Kidney (tissue), 14 donors: ENCODE results near the gene CENPX. TPM values are rescaled to one million over a fixed set of nuclear protein-coding genes. Genes with fewer than 3 reads are reported as not detected.

ENCODE experiments used
- DNase-seq, 5 donors: peaks; one replicate each; pipeline ENCODE4 v3.0.0-alpha.2; 2013 to 2020
- FAIRE-seq: peaks from 2 replicates; lab custom pipeline; 2012; peaks lifted over from hg19 to GRCh38; lab: Jason Lieb, UNC
- H3K27ac ChIP-seq, 2 donors: one replicate each; pipeline ENCODE4 v1.7.0; 2013; ENCODE audit warnings: low read depth in 2 of 2, low read length in 2 of 2, inconsistent platforms in 1 of 2
- H3K27me3 ChIP-seq: one replicate; pipeline ENCODE4 v1.7.1; 2013; ENCODE audit warnings: low read length, inconsistent platforms; ENCODE audit not compliant: control insufficient read depth, insufficient read depth
- H3K36me3 ChIP-seq, 3 donors: one replicate each; pipeline versions ENCODE4 v1.7.0 to v1.7.1; 2013; ENCODE audit warnings: low read length in 3 of 3, control low read depth in 1 of 3, inconsistent platforms in 1 of 3; ENCODE audit not compliant: insufficient read depth in 3 of 3, control insufficient read depth in 2 of 3
- H3K4me1 ChIP-seq, 3 donors: one replicate each; pipeline versions ENCODE4 v1.7.0 to v1.7.1; 2013; ENCODE audit warnings: low read length in 3 of 3, inconsistent platforms in 1 of 3, low read depth in 1 of 3; ENCODE audit not compliant: control insufficient read depth in 2 of 3, insufficient read depth in 2 of 3
- H3K4me3 ChIP-seq, 3 donors: one replicate each; pipeline versions ENCODE4 v1.7.0 to v1.8.1; 2013; ENCODE audit warnings: low read length in 3 of 3, control low read depth in 1 of 3, inconsistent platforms in 1 of 3
- H3K9ac ChIP-seq, 3 donors: one replicate each; pipeline versions ENCODE4 v1.7.0 to v1.7.1; 2013; ENCODE audit warnings: low read length in 3 of 3, control low read depth in 1 of 3, inconsistent platforms in 1 of 3
- H3K9me3 ChIP-seq, 3 donors: one replicate each; pipeline versions ENCODE4 v1.7.0 to v1.7.1; 2013; ENCODE audit warnings: low read length in 3 of 3, control low read depth in 1 of 3, inconsistent platforms in 1 of 3; ENCODE audit not compliant: control insufficient read depth in 2 of 3, insufficient read depth in 1 of 3
- intact Hi-C: fragments of 100-400 bp; cut with DNase I; formaldehyde crosslinking; loops from one replicate; pipeline ENCODE4 v1.11.1; 2022
- polyA plus RNA-seq: library from polyadenylated mRNA; stranded (reverse); fragments of 350-450 nt; fragmentation: Illumina TruSeq; extraction: RNeasy Lipid Tissue Mini Kit (QIAGEN cat#74804); gene quantifications from one replicate; pipeline ENCODE4 v1.2.3, GENCODE V29; 2014; ENCODE audit warnings: low read depth, low replicate concordance; ENCODE audit not compliant: insufficient read depth
- total RNA-seq: library from RNA; stranded (reverse); fragmentation: NEBNext Ultra II Directional; extraction: Animal tissue kit (Norgen Biotek cat#: 25700); gene quantifications from one replicate; pipeline ENCODE4 v1.2.1, GENCODE V29; 2021
- TF ChIP-seq, protein P1 (sequence below): IDR thresholded peaks from 3 replicates; pipeline ENCODE4 v1.5.1; 2012; ENCODE audit warnings: mild to moderate bottlenecking, moderate library complexity, borderline replicate concordance; ENCODE audit not compliant: insufficient read depth; ENCODE audit errors: extremely low read depth
- donor health status: control.
- donor health status: control.
- donor health status: control.
- donor health status: control.
- donor health status: control.
- donor health status: DM: yes; HTN: yes; CAD: no.
- donor health status: Normal renal cell carcinoma (clear cell type).

CENPX gene
- total and polyA plus RNA-seq, 2 donors from 2014 or later: 36.9 to 93.2 TPM

DNA sequence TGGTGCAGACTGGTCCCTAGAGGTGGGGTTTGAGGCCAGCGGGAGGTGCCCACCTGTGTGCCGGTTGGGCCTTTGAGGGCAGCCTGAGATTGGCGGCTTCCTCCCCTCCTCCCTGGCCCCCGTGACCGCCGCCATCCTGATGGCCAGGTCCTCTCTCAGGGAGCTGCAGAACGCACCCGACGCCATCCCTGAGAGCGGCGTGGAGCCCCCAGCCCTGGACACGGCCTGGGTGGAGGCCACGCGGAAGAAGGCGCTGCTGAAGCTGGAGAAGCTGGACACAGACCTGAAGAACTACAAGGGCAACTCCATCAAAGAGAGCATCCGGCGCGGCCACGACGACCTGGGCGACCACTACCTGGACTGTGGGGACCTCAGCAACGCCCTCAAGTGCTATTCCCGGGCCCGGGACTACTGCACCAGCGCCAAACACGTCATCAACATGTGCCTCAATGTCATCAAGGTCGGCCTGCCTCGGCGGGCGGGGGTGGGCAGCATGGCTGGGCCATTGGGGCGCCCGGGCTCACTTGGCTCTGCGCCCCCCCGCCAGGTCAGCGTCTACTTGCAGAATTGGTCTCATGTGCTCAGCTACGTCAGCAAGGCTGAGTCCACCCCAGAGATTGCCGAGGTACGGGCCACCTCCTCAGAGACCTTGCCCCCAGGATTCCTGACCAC is 31.8 kb upstream of the CENPX start:
- TF ChIP-seq, protein P1, sequence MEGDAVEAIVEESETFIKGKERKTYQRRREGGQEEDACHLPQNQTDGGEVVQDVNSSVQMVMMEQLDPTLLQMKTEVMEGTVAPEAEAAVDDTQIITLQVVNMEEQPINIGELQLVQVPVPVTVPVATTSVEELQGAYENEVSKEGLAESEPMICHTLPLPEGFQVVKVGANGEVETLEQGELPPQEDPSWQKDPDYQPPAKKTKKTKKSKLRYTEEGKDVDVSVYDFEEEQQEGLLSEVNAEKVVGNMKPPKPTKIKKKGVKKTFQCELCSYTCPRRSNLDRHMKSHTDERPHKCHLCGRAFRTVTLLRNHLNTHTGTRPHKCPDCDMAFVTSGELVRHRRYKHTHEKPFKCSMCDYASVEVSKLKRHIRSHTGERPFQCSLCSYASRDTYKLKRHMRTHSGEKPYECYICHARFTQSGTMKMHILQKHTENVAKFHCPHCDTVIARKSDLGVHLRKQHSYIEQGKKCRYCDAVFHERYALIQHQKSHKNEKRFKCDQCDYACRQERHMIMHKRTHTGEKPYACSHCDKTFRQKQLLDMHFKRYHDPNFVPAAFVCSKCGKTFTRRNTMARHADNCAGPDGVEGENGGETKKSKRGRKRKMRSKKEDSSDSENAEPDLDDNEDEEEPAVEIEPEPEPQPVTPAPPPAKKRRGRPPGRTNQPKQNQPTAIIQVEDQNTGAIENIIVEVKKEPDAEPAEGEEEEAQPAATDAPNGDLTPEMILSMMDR: no peak
- H3K4me1 ChIP-seq: peaks cover 0 to 32% (median 12%) of the 10 kb centered on the region in 3 donors
- FAIRE-seq (no peak), DNase-seq (peak in 1 of 5 donors; percentile 73)
- H3K36me3 ChIP-seq: peaks cover 0 to 13% (median 2%) of the 10 kb centered on the region in 3 donors
- no peak overlapping the region for H3K9ac ChIP-seq
- H3K9me3 ChIP-seq: no peaks in the 10 kb centered on the region
- H3K27ac ChIP-seq: no peak overlapping the region
- intact Hi-C loops: no loop called here
- H3K27me3 ChIP-seq: no peaks in the 10 kb centered on the region
- H3K4me3 ChIP-seq: no peak overlapping the region

DNA sequence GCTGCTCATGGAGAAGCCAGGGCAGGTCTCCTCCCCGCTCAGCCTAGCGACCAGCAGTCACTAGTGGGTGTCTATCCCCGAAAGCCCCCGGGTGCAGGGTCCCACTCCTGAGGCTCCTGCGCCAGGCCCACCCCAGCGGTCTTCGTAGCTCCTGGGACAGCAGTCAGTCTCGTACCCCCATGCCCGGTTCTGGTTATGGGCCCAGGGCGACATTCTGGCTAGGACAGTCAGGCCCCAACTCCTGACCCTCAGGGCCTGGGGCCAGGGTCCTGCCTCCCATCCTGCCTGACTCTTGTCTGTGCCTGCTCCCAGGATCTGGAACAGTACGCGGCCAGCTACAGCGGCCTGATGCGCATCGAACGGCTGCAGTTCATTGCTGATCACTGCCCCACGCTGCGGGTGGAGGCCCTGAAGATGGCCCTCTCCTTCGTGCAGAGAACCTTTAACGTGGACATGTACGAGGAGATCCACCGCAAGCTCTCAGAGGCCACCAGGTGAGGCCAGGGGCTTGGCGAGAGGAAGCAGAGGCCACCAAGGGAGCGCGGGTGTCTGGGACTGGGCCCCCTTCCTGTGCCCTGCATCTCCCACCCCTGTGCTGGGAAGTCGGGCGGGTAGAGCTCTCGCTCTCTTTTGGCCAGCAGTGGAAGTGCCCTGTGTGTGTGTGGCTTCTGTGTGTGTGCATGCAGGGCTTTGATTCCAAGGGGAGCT is 31.0 kb upstream of the CENPX start:
- Histone ChIP-seq H3K4me1 (peaks cover 0 to 32% (median 12%) of the 10 kb centered on the region in 3 donors), H3K4me3 (no peak overlapping the region), H3K27ac (no peak overlapping the region), H3K9me3 (no peaks in the 10 kb centered on the region), H3K27me3 (no peaks in the 10 kb centered on the region), H3K36me3 (peaks cover 0 to 10% (median 2%) of the 10 kb centered on the region in 3 donors), H3K9ac (no peak overlapping the region)
- DNase-seq (peak in 1 of 5 donors; percentile 74), FAIRE-seq (no peak)
- intact Hi-C loops: no loop called here
- TF ChIP-seq, protein P1: no peak

DNA sequence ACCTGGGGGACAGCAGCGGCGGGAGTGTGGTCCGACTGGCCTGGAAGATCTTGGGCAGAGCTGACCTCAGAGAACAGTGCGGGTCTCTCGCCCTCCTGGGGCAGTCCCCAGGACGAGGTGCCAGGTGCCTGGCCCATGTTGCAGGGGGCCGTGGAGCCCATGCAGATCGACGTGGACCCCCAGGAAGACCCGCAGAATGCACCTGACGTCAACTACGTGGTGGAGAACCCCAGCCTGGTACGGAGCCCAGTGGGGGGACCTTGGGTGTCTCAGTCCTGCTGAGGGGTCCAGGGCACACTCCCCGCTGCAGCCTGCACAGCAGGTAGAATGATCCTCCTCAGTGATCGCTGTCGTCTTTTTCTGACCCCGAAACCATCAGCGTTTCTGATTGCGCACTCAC is 30.5 kb upstream of the CENPX start:
- intact Hi-C loops: no loop called here
- Histone ChIP-seq H3K27ac (no peak overlapping the region), H3K4me3 (peak overlapping the region in 1 of 3 donors; percentile 80), H3K9me3 (no peaks in the 10 kb centered on the region), H3K9ac (peak overlapping the region in 1 of 3 donors; percentile 69), H3K27me3 (no peaks in the 10 kb centered on the region), H3K36me3 (peaks cover 0 to 9% (median 2%) of the 10 kb centered on the region in 3 donors), H3K4me1 (peaks cover 0 to 32% (median 12%) of the 10 kb centered on the region in 3 donors)
- DNase-seq (peak in 1 of 5 donors; percentile 72), FAIRE-seq (no peak)
- TF ChIP-seq, protein P1: no peak
